K562 (cell line): ENCODE results near the gene CHRNB4.

Experiments
- CREM ChIP-seq: IDR thresholded peaks from 2 replicates; pipeline ENCODE4 v1.6.1; 2014; ENCODE audit warnings: antibody characterized with exemption, low read depth
- MYBL2 ChIP-seq, 2 experiments: fragments of 450-650 bp in 1 of 2; sonication (generic) in 1 of 2; formaldehyde crosslinking in 1 of 2; IDR thresholded peaks; 2 replicates each; pipeline versions ENCODE4 v1.6.1 to v1.8.1; 2017 to 2022; ENCODE audit warnings: borderline replicate concordance in 1 of 2, inconsistent platforms in 1 of 2, low read depth in 1 of 2, mild to moderate bottlenecking in 1 of 2, missing genetic modification reagents in 1 of 2, moderate library complexity in 1 of 2
- POLR2AphosphoS2 ChIP-seq: IDR thresholded peaks from 2 replicates; pipeline ENCODE4 v1.6.1; 2012; ENCODE audit warnings: low read length, improper control_type of control experiment
- SRSF1 ChIP-seq: fragments of 200-400 bp; formaldehyde crosslinking; IDR thresholded peaks from 2 replicates; pipeline ENCODE4 v1.6.1; 2017; ENCODE audit warnings: mild to moderate bottlenecking, low read depth, low read length, moderate library complexity
- ZKSCAN1 ChIP-seq: fragments of 150-350 bp; IDR thresholded peaks from 2 replicates; pipeline ENCODE4 v1.6.1; 2016; ENCODE audit warnings: low read depth, low read length
- TF ChIP-seq, protein P1 (sequence below), 3 experiments: IDR thresholded peaks in 2 of 3; conservative IDR thresholded peaks in 1 of 3; 2 replicates each; pipeline ENCODE4 v1.5.1; 2011 to 2012; ENCODE audit warnings: low read length in 3 of 3, mild to moderate bottlenecking in 3 of 3, control low read depth in 2 of 3, improper control_type of control experiment in 1 of 3, inconsistent platforms in 1 of 3, low read depth in 1 of 3, mixed read lengths in 1 of 3, moderate library complexity in 1 of 3; ENCODE audit not compliant: insufficient read depth in 2 of 3
- TF ChIP-seq, protein P2 (sequence below): fragments of 250-450 bp; sonication (Bioruptor Pico); IDR thresholded peaks from 2 replicates; pipeline ENCODE4 v1.8.0; 2022; ENCODE audit warnings: inconsistent platforms

GRCh38 chr15:78668987-78669386 is 28.0 kb upstream of the CHRNB4 start:
- TF ChIP-seq, protein P1, sequence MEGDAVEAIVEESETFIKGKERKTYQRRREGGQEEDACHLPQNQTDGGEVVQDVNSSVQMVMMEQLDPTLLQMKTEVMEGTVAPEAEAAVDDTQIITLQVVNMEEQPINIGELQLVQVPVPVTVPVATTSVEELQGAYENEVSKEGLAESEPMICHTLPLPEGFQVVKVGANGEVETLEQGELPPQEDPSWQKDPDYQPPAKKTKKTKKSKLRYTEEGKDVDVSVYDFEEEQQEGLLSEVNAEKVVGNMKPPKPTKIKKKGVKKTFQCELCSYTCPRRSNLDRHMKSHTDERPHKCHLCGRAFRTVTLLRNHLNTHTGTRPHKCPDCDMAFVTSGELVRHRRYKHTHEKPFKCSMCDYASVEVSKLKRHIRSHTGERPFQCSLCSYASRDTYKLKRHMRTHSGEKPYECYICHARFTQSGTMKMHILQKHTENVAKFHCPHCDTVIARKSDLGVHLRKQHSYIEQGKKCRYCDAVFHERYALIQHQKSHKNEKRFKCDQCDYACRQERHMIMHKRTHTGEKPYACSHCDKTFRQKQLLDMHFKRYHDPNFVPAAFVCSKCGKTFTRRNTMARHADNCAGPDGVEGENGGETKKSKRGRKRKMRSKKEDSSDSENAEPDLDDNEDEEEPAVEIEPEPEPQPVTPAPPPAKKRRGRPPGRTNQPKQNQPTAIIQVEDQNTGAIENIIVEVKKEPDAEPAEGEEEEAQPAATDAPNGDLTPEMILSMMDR (IDR thresholded peaks at IDR 0.05 in 2 of 3, conservative IDR thresholded peaks at IDR 0.05 in 1 of 3; ENCODE audit: insufficient read depth in 2 of 3, low read depth in 1 of 3, low read length in 3 of 3): no peak
- TF ChIP-seq ZKSCAN1 (no peak), MYBL2 (IDR thresholded peaks at IDR 0.05; ENCODE audit: low read depth) (no peak), MYBL2 (CRISPR knock-in tag; IDR thresholded peaks at IDR 0.05; ENCODE audit: borderline replicate concordance) (no peak), SRSF1 (no peak), CREM (no peak), POLR2AphosphoS2 (no peak)
- TF ChIP-seq, protein P2, sequence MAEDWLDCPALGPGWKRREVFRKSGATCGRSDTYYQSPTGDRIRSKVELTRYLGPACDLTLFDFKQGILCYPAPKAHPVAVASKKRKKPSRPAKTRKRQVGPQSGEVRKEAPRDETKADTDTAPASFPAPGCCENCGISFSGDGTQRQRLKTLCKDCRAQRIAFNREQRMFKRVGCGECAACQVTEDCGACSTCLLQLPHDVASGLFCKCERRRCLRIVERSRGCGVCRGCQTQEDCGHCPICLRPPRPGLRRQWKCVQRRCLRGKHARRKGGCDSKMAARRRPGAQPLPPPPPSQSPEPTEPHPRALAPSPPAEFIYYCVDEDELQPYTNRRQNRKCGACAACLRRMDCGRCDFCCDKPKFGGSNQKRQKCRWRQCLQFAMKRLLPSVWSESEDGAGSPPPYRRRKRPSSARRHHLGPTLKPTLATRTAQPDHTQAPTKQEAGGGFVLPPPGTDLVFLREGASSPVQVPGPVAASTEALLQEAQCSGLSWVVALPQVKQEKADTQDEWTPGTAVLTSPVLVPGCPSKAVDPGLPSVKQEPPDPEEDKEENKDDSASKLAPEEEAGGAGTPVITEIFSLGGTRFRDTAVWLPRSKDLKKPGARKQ: no peak
